Measurements from ENCODE around the gene LPCAT4.

The LPCAT4 gene

GRCh38 chr15:34339946-34340345, 27.1 kb downstream of the LPCAT4 start:
- no peaks in the 10 kb centered on the region for H3K9me3 ChIP-seq (ENCODE audit: insufficient read depth, low read length, severe bottlenecking)
- no peak for DNase-seq
- H3K4me3 ChIP-seq (ENCODE audit: low read depth in 1 of 2, low read length in 2 of 2): no peak overlapping the region
- H4K20me1 ChIP-seq (ENCODE audit: insufficient read depth, low read length): no peaks in the 10 kb centered on the region
- H3K79me2 ChIP-seq (ENCODE audit: insufficient read depth, low read length): peaks cover 35% of the 10 kb centered on the region
- no peak for ATAC-seq (ENCODE audit: insufficient read depth, low read depth)
- H3K4me1 ChIP-seq (ENCODE audit: insufficient read depth, low read length): peaks cover 48% of the 10 kb centered on the region
- H3K36me3 ChIP-seq (ENCODE audit: insufficient read depth, low read length): peaks cover 19% of the 10 kb centered on the region
- H3K9ac ChIP-seq (ENCODE audit: low read depth, low read length): no peak overlapping the region
- no peak overlapping the region for H2AFZ ChIP-seq (ENCODE audit: low read depth, low read length)
- no peak overlapping the region for H3K4me2 ChIP-seq (ENCODE audit: insufficient read depth, low read length)
- H3K27me3 ChIP-seq (ENCODE audit: insufficient read depth, low read length, poor library complexity): no peaks in the 10 kb centered on the region
- no peak for TF ChIP-seq EZH2 (IDR thresholded peaks at IDR 0.05; ENCODE audit: borderline replicate concordance, low read depth, low read length, severe bottlenecking)
- TF ChIP-seq CTCF (IDR thresholded peaks at IDR 0.05; ENCODE audit: borderline replicate concordance, extremely low read depth, low read length, poor library complexity, severe bottlenecking): no peak
- no peak overlapping the region for H3K27ac ChIP-seq (ENCODE audit: low read length)

DNA sequence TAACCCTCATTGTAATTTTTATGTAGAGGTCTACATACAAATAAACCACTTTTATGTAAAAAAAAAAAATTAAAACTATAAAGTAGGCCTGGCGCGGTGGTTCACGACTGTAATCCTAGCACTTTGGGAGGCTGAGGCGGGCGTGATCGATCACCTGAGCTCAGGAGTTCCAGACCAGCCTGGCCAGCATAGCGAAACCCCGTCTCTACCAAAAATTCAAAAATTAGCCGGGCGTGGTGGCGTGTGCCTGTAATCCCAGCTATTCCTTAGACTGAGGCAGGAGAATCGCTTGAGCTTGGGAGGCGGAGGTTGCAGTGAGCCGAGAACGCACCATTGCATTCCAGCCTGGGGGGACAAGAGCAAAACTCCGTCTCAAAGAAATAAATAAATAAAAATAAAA, 28.6 kb downstream of the LPCAT4 start:
- Histone ChIP-seq H3K4me2 (ENCODE audit: insufficient read depth, low read length) (peak overlapping the region; percentile 99; the same call in 1 of the 2 replicates), H3K27ac (ENCODE audit: low read length) (peak overlapping the region; percentile 92; the same call in 1 of the 2 replicates), H3K36me3 (ENCODE audit: insufficient read depth, low read length) (peaks cover 19% of the 10 kb centered on the region), H3K27me3 (ENCODE audit: insufficient read depth, low read length, poor library complexity) (no peaks in the 10 kb centered on the region), H3K9me3 (ENCODE audit: insufficient read depth, low read length, severe bottlenecking) (no peaks in the 10 kb centered on the region), H3K9ac (ENCODE audit: low read depth, low read length) (peak overlapping the region; percentile 80), H3K4me3 (ENCODE audit: low read depth in 1 of 2, low read length in 2 of 2) (peak overlapping the region; percentile 85 to 97; a peak in 3 of 4 replicates), H4K20me1 (ENCODE audit: insufficient read depth, low read length) (no peaks in the 10 kb centered on the region), H2AFZ (ENCODE audit: low read depth, low read length) (peak overlapping the region; percentile 90), H3K79me2 (ENCODE audit: insufficient read depth, low read length) (peaks cover 41% of the 10 kb centered on the region), H3K4me1 (ENCODE audit: insufficient read depth, low read length) (peaks cover 60% of the 10 kb centered on the region)
- TF ChIP-seq EZH2 (IDR thresholded peaks at IDR 0.05; ENCODE audit: borderline replicate concordance, low read depth, low read length, severe bottlenecking): no peak
- ATAC-seq (ENCODE audit: insufficient read depth, low read depth) (no peak), DNase-seq (no peak)

DNA sequence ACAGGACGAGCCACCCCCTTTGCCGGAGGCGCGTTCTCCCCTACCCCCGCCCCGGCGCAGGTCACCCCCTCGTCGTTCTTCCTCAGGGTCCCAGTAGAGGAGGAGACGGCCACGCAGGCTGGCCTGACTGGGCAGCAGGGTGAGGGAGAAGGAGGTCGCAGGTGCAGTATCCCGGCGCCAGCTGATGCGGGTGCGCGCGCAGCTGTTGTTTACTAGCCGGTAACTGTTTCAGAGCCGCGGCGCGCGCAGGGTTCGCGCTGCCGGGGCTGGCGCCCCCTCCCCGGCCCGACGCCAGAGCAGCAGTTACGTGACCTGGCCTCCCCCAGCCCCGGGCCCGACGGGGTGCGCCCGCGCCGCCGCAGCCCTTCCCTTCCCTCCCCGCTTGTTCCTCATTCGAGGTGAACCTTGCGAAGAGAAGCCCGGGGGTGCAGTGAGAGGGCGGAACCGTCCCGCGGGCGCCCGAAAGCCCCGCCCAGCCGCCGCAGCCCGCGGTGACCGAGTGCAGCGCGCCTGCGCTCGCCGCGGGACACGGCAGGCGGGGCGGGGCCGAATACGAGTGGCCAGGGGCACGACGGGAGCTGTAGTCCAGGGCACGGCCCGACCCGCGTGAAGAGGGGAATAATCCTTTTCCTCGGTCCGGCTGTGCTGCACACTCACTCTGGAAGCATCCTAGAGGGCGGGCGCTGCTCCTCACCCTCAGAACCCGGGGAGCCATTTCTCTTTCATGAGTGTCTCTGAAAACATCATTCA, 29.3 kb downstream of the LPCAT4 start, which contains the start of gene SLC12A6:
Gene SLC12A6 (minus strand): TSS at position 225 of the 750 bp plus-strand sequence. CDS start 1,101 bp downstream, outside the sequence.
- Histone ChIP-seq H3K4me2 (ENCODE audit: insufficient read depth, low read length) (peak within 1 kb of the TSS; percentile 99), H3K79me2 (ENCODE audit: insufficient read depth, low read length) (peaks cover 40% of the 10 kb centered on the region), H3K9me3 (ENCODE audit: insufficient read depth, low read length, severe bottlenecking) (no peaks in the 10 kb centered on the region), H3K4me1 (ENCODE audit: insufficient read depth, low read length) (peaks cover 57% of the 10 kb centered on the region), H3K9ac (ENCODE audit: low read depth, low read length) (peak within 1 kb of the TSS; percentile 80), H3K4me3 (ENCODE audit: low read depth in 1 of 2, low read length in 2 of 2) (peak within 1 kb of the TSS; percentile 85 to 97), H2AFZ (ENCODE audit: low read depth, low read length) (peak within 1 kb of the TSS; percentile 90), H3K27ac (ENCODE audit: low read length) (peak within 1 kb of the TSS; percentile 92), H3K27me3 (ENCODE audit: insufficient read depth, low read length, poor library complexity) (no peaks in the 10 kb centered on the region), H4K20me1 (ENCODE audit: insufficient read depth, low read length) (no peaks in the 10 kb centered on the region), H3K36me3 (ENCODE audit: insufficient read depth, low read length) (peaks cover 19% of the 10 kb centered on the region)
- TF ChIP-seq EZH2 (IDR thresholded peaks at IDR 0.05; ENCODE audit: borderline replicate concordance, low read depth, low read length, severe bottlenecking): no peak
- no peak for TF ChIP-seq CTCF (IDR thresholded peaks at IDR 0.05; ENCODE audit: borderline replicate concordance, extremely low read depth, low read length, poor library complexity, severe bottlenecking)
- DNase-seq (peak; percentile 86), ATAC-seq (ENCODE audit: insufficient read depth, low read depth) (peak; percentile 90)

GRCh38 chr15:34336991-34337556, 29.9 kb downstream of the LPCAT4 start:
- Histone ChIP-seq H4K20me1 (ENCODE audit: insufficient read depth, low read length) (no peaks in the 10 kb centered on the region), H3K27ac (ENCODE audit: low read length) (peak overlapping the region; percentile 92), H3K9ac (ENCODE audit: low read depth, low read length) (peak overlapping the region; percentile 80), H3K4me3 (ENCODE audit: low read depth in 1 of 2, low read length in 2 of 2) (peak overlapping the region; percentile 85 to 97), H3K79me2 (ENCODE audit: insufficient read depth, low read length) (peaks cover 34% of the 10 kb centered on the region), H3K27me3 (ENCODE audit: insufficient read depth, low read length, poor library complexity) (no peaks in the 10 kb centered on the region), H3K36me3 (ENCODE audit: insufficient read depth, low read length) (peaks cover 19% of the 10 kb centered on the region), H3K4me2 (ENCODE audit: insufficient read depth, low read length) (peak overlapping the region; percentile 99), H3K9me3 (ENCODE audit: insufficient read depth, low read length, severe bottlenecking) (no peaks in the 10 kb centered on the region), H3K4me1 (ENCODE audit: insufficient read depth, low read length) (peaks cover 58% of the 10 kb centered on the region), H2AFZ (ENCODE audit: low read depth, low read length) (peak overlapping the region; percentile 90)
- peak; percentile 29 for ATAC-seq (ENCODE audit: insufficient read depth, low read depth)
- TF ChIP-seq EZH2 (IDR thresholded peaks at IDR 0.05; ENCODE audit: borderline replicate concordance, low read depth, low read length, severe bottlenecking) (no peak), CTCF (IDR thresholded peaks at IDR 0.05; ENCODE audit: borderline replicate concordance, extremely low read depth, low read length, poor library complexity, severe bottlenecking) (no peak)
- DNase-seq: peak; percentile 24
